C4-2B (cell line): ENCODE data around the gene SPNS1.

Experiments used
- ZFX ChIP-seq: fragments of 450-650 bp; IDR thresholded peaks from 2 replicates; pipeline ENCODE4 v1.6.1; 2017
- TF ChIP-seq, protein P1 (sequence below): fragments of 450-650 bp; conservative IDR thresholded peaks from 2 replicates; pipeline ENCODE4 v1.5.1; 2017; ENCODE audit warnings: mild to moderate bottlenecking

DNA sequence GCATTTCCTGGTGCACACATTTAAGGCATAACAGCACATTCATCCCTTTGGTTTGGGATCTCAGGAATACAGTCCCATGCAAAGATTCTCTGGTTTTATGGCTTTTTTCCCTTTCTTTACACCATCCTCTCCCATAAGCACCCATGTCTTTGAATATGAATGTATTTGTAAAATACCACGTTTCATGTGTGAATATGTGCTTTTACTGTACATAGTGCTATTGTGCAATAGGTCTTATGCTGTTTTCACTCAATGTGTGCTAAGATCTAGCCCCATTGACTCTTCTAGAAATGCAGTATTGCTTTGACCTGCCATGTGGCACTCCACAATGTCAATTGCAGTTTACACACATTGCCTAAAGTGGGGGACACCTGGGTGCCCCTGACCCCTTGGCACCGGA is 10.1 kb upstream of the SPNS1 start:
- TF ChIP-seq, protein P1, sequence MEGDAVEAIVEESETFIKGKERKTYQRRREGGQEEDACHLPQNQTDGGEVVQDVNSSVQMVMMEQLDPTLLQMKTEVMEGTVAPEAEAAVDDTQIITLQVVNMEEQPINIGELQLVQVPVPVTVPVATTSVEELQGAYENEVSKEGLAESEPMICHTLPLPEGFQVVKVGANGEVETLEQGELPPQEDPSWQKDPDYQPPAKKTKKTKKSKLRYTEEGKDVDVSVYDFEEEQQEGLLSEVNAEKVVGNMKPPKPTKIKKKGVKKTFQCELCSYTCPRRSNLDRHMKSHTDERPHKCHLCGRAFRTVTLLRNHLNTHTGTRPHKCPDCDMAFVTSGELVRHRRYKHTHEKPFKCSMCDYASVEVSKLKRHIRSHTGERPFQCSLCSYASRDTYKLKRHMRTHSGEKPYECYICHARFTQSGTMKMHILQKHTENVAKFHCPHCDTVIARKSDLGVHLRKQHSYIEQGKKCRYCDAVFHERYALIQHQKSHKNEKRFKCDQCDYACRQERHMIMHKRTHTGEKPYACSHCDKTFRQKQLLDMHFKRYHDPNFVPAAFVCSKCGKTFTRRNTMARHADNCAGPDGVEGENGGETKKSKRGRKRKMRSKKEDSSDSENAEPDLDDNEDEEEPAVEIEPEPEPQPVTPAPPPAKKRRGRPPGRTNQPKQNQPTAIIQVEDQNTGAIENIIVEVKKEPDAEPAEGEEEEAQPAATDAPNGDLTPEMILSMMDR: no peak
- TF ChIP-seq ZFX: no peak
